GM12874 (cell line): ENCODE data around the gene AMBRA1.

ENCODE experiments used
- TF ChIP-seq, protein P1 (sequence below): IDR thresholded peaks from 2 replicates; pipeline ENCODE4 v1.5.1; 2011; ENCODE audit warnings: low read depth, mild to moderate bottlenecking, control low read depth, low read length, moderate library complexity; ENCODE audit not compliant: insufficient read depth

Gene AMBRA1

GRCh38 chr11:46422588-46422987 lies 171.2 kb downstream of the AMBRA1 start:
- TF ChIP-seq, protein P1, sequence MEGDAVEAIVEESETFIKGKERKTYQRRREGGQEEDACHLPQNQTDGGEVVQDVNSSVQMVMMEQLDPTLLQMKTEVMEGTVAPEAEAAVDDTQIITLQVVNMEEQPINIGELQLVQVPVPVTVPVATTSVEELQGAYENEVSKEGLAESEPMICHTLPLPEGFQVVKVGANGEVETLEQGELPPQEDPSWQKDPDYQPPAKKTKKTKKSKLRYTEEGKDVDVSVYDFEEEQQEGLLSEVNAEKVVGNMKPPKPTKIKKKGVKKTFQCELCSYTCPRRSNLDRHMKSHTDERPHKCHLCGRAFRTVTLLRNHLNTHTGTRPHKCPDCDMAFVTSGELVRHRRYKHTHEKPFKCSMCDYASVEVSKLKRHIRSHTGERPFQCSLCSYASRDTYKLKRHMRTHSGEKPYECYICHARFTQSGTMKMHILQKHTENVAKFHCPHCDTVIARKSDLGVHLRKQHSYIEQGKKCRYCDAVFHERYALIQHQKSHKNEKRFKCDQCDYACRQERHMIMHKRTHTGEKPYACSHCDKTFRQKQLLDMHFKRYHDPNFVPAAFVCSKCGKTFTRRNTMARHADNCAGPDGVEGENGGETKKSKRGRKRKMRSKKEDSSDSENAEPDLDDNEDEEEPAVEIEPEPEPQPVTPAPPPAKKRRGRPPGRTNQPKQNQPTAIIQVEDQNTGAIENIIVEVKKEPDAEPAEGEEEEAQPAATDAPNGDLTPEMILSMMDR: no peak

DNA sequence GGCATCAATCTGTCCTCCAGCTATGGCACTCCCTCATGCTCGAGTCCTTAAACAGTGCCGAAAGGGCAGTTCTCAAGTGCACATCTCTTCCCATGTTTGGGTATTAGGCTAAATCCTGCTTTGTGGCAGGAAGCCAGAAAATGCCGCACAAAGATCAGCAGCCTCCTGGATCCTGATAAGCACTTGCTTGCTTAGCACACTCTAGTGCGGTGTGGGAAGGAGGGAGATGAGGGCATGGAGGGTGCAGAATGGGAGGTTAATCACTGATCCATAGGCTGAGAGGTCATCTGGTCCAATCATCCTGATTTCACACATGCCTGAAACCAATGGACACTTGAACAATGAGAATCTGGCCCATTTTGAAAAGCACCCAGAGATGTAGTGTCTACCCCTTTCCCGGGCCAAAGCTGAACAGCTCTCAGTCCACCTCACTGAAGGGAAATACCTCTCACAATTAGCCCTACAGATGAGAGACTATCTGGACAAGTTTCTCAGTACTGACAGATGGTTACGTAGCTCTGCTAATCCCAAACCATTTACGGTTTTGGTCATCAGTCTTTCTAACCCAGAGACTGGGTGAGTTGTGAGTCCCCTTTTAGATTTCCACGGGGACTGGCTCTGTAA lies 172.5 kb downstream of the AMBRA1 start:
- TF ChIP-seq, protein P1: no peak

GRCh38 chr11:46420513-46420912 lies 173.3 kb downstream of the AMBRA1 start:
- TF ChIP-seq, protein P1: no peak

GRCh38 chr11:46418751-46419150 lies 175.1 kb downstream of the AMBRA1 start:
- TF ChIP-seq, protein P1: no peak

DNA sequence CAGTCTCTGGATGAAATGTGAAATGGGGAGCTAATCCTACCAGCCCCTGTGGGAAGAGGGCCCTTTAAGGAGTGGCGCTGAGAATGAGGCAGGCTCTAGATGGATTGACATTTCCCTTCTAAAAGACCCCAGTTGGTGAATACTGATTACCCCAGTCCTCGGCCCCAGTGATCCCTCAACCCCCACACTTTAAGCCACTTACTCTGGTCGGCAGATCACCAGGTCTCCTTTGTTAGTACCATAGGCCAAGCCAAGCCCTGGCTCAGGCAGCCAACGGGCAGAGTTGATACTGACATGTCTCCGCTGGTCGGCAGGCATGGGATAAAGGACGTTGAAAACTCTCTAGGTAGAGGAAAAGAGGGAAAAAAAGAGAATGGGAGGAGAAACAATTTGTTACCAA lies 176.1 kb downstream of the AMBRA1 start:
- TF ChIP-seq, protein P1: no peak

DNA sequence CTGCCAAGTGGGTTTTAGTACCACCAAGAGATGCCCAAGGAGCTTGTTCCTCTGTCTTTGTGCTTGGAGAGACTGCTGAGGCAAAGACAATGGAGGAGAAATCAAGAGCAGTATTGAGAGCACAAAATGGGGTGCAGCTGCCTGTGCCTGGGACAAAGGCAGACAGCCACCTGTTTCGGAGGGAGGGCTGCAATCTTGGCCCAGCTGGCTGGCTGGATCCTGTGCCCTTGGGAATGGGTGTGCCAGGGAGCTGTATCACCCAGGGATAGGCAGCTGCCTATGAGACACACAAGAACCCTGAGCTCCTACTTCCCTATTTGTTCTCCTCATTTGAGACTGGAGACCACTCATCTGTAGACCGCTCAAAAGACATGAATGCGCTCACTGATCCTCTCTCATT lies 178.9 kb downstream of the AMBRA1 start:
- TF ChIP-seq, protein P1: no peak

DNA sequence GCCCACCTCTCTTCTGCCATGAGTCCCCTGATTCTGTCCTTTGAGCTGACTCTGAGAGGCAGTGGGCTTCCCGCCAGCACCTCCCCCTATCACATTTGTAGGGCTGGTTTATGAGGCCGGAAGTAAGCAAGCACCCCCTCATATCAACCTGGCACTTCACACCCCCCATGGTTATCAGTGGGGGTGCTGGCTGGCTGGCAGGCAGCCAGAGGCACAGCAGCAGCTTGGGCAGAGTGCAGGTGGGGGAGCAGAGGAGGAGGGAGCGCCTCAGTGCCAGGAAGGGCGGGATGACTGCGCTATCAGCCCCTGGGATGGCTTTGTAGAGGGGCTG lies 179.4 kb downstream of the AMBRA1 start:
- TF ChIP-seq, protein P1: no peak
